K562 (cell line): Measurements from ENCODE around the gene PLEKHM3. TPM values are rescaled to one million over a fixed set of nuclear protein-coding genes. Genes with fewer than 3 reads are reported as not detected.

Experiments
- ATAC-seq: fragments of 200-7000 bp; cut with Tn5 transposase; 3 replicates; pipeline ENCODE4 v1.9.1; 2020; ENCODE audit warnings: moderate library complexity
- BruUV-seq: library from RNA; stranded (reverse); fragments of 400-500 nt; replicated peaks from 2 replicates; lab custom pipeline; 2021; lab: Mats Ljungman, UMichigan
- CTCF ChIA-PET: fragments of 300-600 bp; formaldehyde crosslinking; extraction: SDS; loops from one replicate; lab custom pipeline; 2021; ENCODE audit warnings: low intra/inter-chr PET ratio; lab: Yijun Ruan, JAX
- POLR2A ChIA-PET: fragments of 300-600, 350-650 bp; sonication (Branson Sonifier 250); formaldehyde crosslinking; extraction: SDS; loops from one replicate; lab custom pipeline; 2021; ENCODE audit warnings: antibody characterized with exemption, inconsistent platforms; lab: Yijun Ruan, JAX
- DNase-seq, 4 experiments: peaks; one replicate each; pipeline versions ENCODE4 v3.0.0 to v3.0.0-alpha.2; 2011 to 2018; ENCODE audit warnings: low spot score in 3 of 4, mixed read lengths in 3 of 4; ENCODE audit errors: extremely low read depth in 1 of 4
- FAIRE-seq: peaks from 2 replicates; lab custom pipeline; 2011; peaks lifted over from hg19 to GRCh38; lab: Jason Lieb, UNC
- H2AFZ ChIP-seq: 2 replicates; pipeline ENCODE4 v1.6.0; 2011; ENCODE audit warnings: low read depth, low read length, control low read depth, inconsistent platforms
- H3K27ac ChIP-seq: fragments of 200-600 bp; 3 replicates; pipeline ENCODE4 v1.8.0; 2011; ENCODE audit warnings: low read depth, mild to moderate bottlenecking, control low read depth, inconsistent platforms, low read length, moderate library complexity, mixed read lengths; ENCODE audit errors: extremely low read depth
- H3K27me3 ChIP-seq, 2 experiments: fragments of 300-600 bp in 1 of 2; 2 replicates in 1 of 2; 3 replicates in 1 of 2; pipeline versions ENCODE4 v1.6.0 to v1.8.0; 2011; ENCODE audit warnings: inconsistent platforms in 2 of 2, low read length in 2 of 2, mild to moderate bottlenecking in 1 of 2, mixed read lengths in 1 of 2, moderate library complexity in 1 of 2; ENCODE audit not compliant: control insufficient read depth in 2 of 2, insufficient read depth in 2 of 2
- H3K36me3 ChIP-seq: fragments of 300-600 bp; 3 replicates; pipeline ENCODE4 v1.8.0; 2011; ENCODE audit warnings: mild to moderate bottlenecking, low read length, inconsistent platforms; ENCODE audit not compliant: control insufficient read depth, insufficient read depth
- H3K4me1 ChIP-seq, 2 experiments: fragments of 200-600 bp in 1 of 2; replicated peaks in 1 of 2; 2 replicates in 1 of 2; 3 replicates in 1 of 2; pipeline versions ENCODE4 v1.5.1 to v1.8.0; 2011; ENCODE audit warnings: inconsistent platforms in 2 of 2, low read length in 2 of 2, mild to moderate bottlenecking in 1 of 2, mixed read lengths in 1 of 2, moderate library complexity in 1 of 2; ENCODE audit not compliant: control insufficient read depth in 2 of 2, insufficient read depth in 2 of 2
- H3K4me2 ChIP-seq: 2 replicates; pipeline ENCODE4 v1.6.1; 2011; ENCODE audit warnings: low read length, control low read depth, inconsistent platforms, mixed read lengths; ENCODE audit not compliant: insufficient read depth
- H3K4me3 ChIP-seq: fragments of 200-600 bp; sonication (generic), shearing (Covaris generic); 2 replicates; pipeline ENCODE4 v1.5.1; 2016; ENCODE audit warnings: control low read depth, inconsistent platforms
- H3K79me2 ChIP-seq: fragments of 200-600 bp; 3 replicates; pipeline ENCODE4 v1.8.0; 2011; ENCODE audit warnings: low read length, inconsistent platforms; ENCODE audit not compliant: control insufficient read depth, insufficient read depth
- H3K9ac ChIP-seq, 2 experiments: 2 replicates each; pipeline versions ENCODE4 v1.6.0 to v1.6.1; 2011; ENCODE audit warnings: low read depth in 2 of 2, low read length in 2 of 2, control low read depth in 1 of 2, inconsistent platforms in 1 of 2, mild to moderate bottlenecking in 1 of 2, mixed read lengths in 1 of 2; ENCODE audit not compliant: insufficient read depth in 1 of 2
- H3K9me1 ChIP-seq: one replicate; pipeline ENCODE4 v1.6.0; 2011; ENCODE audit warnings: inconsistent platforms, mild to moderate bottlenecking, low read length, moderate library complexity; ENCODE audit not compliant: control insufficient read depth, insufficient read depth
- H3K9me3 ChIP-seq: replicated peaks from 2 replicates; pipeline ENCODE4 v1.5.1; 2011; ENCODE audit warnings: low read depth, low read length, inconsistent platforms; ENCODE audit not compliant: control insufficient read depth, insufficient read depth
- H4K20me1 ChIP-seq: replicated peaks from 2 replicates; pipeline ENCODE4 v1.6.1; 2011; ENCODE audit warnings: low read length, inconsistent platforms, mixed read lengths; ENCODE audit not compliant: control insufficient read depth, insufficient read depth
- ELF4 ChIP-seq: fragments of 450-650 bp; formaldehyde crosslinking; IDR thresholded peaks from 2 replicates; pipeline ENCODE4 v1.4.0; 2022; ENCODE audit warnings: missing genetic modification characterization
- GABPB2 ChIP-seq: fragments of 250-450 bp; sonication (Bioruptor Pico); conservative IDR thresholded peaks from 2 replicates; pipeline ENCODE4 v1.5.1; 2021; ENCODE audit warnings: mild to moderate bottlenecking
- MEF2D ChIP-seq: conservative IDR thresholded peaks from 2 replicates; pipeline ENCODE4 v1.6.1; 2016; ENCODE audit warnings: low read depth, missing genetic modification characterization, missing compliant biosample characterization
- MYBL2 ChIP-seq, 2 experiments: fragments of 450-650 bp in 1 of 2; sonication (generic) in 1 of 2; formaldehyde crosslinking in 1 of 2; IDR thresholded peaks; 2 replicates each; pipeline versions ENCODE4 v1.6.1 to v1.8.1; 2017 to 2022; ENCODE audit warnings: borderline replicate concordance in 1 of 2, inconsistent platforms in 1 of 2, low read depth in 1 of 2, mild to moderate bottlenecking in 1 of 2, missing genetic modification reagents in 1 of 2, moderate library complexity in 1 of 2
- RBM34 ChIP-seq: fragments of 200-400 bp; formaldehyde crosslinking; IDR thresholded peaks from 2 replicates; pipeline ENCODE4 v1.6.1; 2018; ENCODE audit warnings: low read length, borderline replicate concordance; ENCODE audit not compliant: insufficient read depth
- WGBS: fragments of 100-300 bp; shearing (Covaris generic); methylation state at CpG from one replicate; pipeline ENCODE4 v1.1.6; 2016; ENCODE audit warnings: low coverage, mixed read lengths; ENCODE audit not compliant: insufficient coverage; ENCODE audit errors: missing lambda C conversion rate; 5-methylcytosine and 5-hydroxymethylcytosine counted together
- in situ Hi-C: fragments of 300-500 bp; cut with MboI; formaldehyde crosslinking; loops from 4 replicates; pipeline ENCODE4 v1.15.0; 2018; ENCODE audit warnings: inconsistent platforms, mixed read lengths
- intact Hi-C: fragments of 100-400 bp; cut with micrococcal nuclease; formaldehyde crosslinking; loops from 2 replicates; pipeline ENCODE4 v1.14.2; 2022
- polyA plus RNA-seq, 8 experiments: library from polyadenylated mRNA; depleted of rRNA in 4 of 8; stranded (reverse) in 5 of 8; unstranded in 3 of 8; fragments of >200 nt; fragmentation: Nextera tagmentation in 2 of 8; fragmentation: Illumina TruSeq in 1 of 8; extraction: Ambion mirVana in 2 of 8; extraction: Trizol in 1 of 8; gene quantifications; 2 replicates each; pipeline versions ENCODE4 v1.2.1 to v1.2.3, GENCODE V29; 2011 to 2014; ENCODE audit warnings: inconsistent platforms in 1 of 8, missing spikeins in 1 of 8
- total RNA-seq, 7 experiments: library from RNA; depleted of rRNA in 6 of 7; stranded (reverse); fragments of >200 nt in 6 of 7; fragmentation: Illumina TruSeq in 2 of 7; extraction: Trizol in 2 of 7; gene quantifications; 2 replicates each; pipeline versions ENCODE4 v1.2.1 to v1.2.3, GENCODE V29; 2011 to 2021; ENCODE audit warnings: low replicate concordance in 1 of 7
- TF ChIP-seq, protein P1 (sequence below), 3 experiments: fragments of 200-800 bp in 1 of 3; fragments of 250-450 bp in 1 of 3; fragments of 450-650 bp in 1 of 3; sonication (Bioruptor Pico) in 1 of 3; sonication (Bioruptor generic) in 1 of 3; formaldehyde crosslinking in 1 of 3; IDR thresholded peaks; 2 replicates each; pipeline versions ENCODE4 v1.6.1 to v1.8.0; 2016 to 2022; ENCODE audit warnings: mild to moderate bottlenecking in 2 of 3, missing genetic modification characterization in 2 of 3, missing compliant biosample characterization in 1 of 3, moderate library complexity in 1 of 3
- TF ChIP-seq, protein P2 (sequence below), 2 experiments: fragments of 450-650 bp; formaldehyde crosslinking in 1 of 2; IDR thresholded peaks; 2 replicates each; pipeline versions ENCODE4 v1.4.0 to v1.6.1; 2014 to 2020; ENCODE audit warnings: mild to moderate bottlenecking in 2 of 2, borderline replicate concordance in 1 of 2, low read depth in 1 of 2

PLEKHM3 gene
- total and polyA plus RNA-seq, 9 of the 15 experiments (the other 6 are each of a cell fraction or from before 2014, with no cell fraction given) = 0.24 to 1.6 (median 1.0) TPM

DNA sequence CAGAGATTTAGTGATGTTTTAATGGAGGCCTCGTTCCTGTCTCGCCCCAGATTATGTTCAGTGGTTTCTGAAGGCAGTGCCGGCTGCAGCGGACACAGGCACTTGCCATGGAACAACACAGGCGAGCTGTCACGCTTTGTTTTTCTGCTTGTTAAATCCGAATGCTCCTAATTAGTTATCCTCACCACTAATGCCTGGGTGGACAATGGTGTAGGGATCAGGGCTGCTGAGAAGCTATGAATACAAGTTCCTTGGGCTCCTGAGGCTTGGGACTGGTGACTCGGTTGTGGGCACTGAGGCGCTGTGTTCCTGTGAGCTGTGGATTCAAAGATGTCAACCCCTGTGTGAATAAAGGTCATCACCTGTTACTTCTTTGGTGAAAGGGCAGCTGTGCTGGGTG lies 123.5 kb downstream of the PLEKHM3 start:
- H2AFZ ChIP-seq = no peak overlapping the region
- no peaks in the 10 kb centered on the region for H3K9me1 ChIP-seq
- H3K9me3 ChIP-seq = no peaks in the 10 kb centered on the region
- no peak overlapping the region for H3K27ac ChIP-seq
- DNase-seq = no peak
- ChIA-PET CTCF (no interaction called here), POLR2A (interaction anchor here (0.6 kb wide), 1 partner anchor 10 kb away, joined by 3 read pairs; no protein-coding TSS in a partner anchor)
- no peak overlapping the region for H3K4me2 ChIP-seq
- H3K4me1 ChIP-seq = no peaks in the 10 kb centered on the region
- no peaks in the 10 kb centered on the region for H3K36me3 ChIP-seq
- no peak overlapping the region for H3K4me3 ChIP-seq
- no peaks in the 10 kb centered on the region for H3K27me3 ChIP-seq
- H3K79me2 ChIP-seq = no peaks in the 10 kb centered on the region
- BruUV-seq = no TSS peak
- WGBS = 54% methylated on average over 6 of the region's 9 CpGs
- no peaks in the 10 kb centered on the region for H4K20me1 ChIP-seq
- intact Hi-C loops (no loop called here), in situ Hi-C loops (no loop called here)
- ATAC-seq = no peak
- no peak for FAIRE-seq
- no peak overlapping the region for H3K9ac ChIP-seq
- TF ChIP-seq GABPB2 (no peak), ELF4 (CRISPR knock-in tag) (no peak), MYBL2 (IDR thresholded peaks at IDR 0.05; ENCODE audit: low read depth) (no peak), MYBL2 (CRISPR knock-in tag; IDR thresholded peaks at IDR 0.05; ENCODE audit: borderline replicate concordance) (no peak), MEF2D (tag) (no peak), RBM34 (no peak)
- TF ChIP-seq, protein P1, sequence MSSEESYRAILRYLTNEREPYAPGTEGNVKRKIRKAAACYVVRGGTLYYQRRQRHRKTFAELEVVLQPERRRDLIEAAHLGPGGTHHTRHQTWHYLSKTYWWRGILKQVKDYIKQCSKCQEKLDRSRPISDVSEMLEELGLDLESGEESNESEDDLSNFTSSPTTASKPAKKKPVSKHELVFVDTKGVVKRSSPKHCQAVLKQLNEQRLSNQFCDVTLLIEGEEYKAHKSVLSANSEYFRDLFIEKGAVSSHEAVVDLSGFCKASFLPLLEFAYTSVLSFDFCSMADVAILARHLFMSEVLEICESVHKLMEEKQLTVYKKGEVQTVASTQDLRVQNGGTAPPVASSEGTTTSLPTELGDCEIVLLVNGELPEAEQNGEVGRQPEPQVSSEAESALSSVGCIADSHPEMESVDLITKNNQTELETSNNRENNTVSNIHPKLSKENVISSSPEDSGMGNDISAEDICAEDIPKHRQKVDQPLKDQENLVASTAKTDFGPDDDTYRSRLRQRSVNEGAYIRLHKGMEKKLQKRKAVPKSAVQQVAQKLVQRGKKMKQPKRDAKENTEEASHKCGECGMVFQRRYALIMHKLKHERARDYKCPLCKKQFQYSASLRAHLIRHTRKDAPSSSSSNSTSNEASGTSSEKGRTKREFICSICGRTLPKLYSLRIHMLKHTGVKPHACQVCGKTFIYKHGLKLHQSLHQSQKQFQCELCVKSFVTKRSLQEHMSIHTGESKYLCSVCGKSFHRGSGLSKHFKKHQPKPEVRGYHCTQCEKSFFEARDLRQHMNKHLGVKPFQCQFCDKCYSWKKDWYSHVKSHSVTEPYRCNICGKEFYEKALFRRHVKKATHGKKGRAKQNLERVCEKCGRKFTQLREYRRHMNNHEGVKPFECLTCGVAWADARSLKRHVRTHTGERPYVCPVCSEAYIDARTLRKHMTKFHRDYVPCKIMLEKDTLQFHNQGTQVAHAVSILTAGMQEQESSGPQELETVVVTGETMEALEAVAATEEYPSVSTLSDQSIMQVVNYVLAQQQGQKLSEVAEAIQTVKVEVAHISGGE (CRISPR knock-in tag; IDR thresholded peaks at IDR 0.05) = no peak
- TF ChIP-seq, protein P2, sequence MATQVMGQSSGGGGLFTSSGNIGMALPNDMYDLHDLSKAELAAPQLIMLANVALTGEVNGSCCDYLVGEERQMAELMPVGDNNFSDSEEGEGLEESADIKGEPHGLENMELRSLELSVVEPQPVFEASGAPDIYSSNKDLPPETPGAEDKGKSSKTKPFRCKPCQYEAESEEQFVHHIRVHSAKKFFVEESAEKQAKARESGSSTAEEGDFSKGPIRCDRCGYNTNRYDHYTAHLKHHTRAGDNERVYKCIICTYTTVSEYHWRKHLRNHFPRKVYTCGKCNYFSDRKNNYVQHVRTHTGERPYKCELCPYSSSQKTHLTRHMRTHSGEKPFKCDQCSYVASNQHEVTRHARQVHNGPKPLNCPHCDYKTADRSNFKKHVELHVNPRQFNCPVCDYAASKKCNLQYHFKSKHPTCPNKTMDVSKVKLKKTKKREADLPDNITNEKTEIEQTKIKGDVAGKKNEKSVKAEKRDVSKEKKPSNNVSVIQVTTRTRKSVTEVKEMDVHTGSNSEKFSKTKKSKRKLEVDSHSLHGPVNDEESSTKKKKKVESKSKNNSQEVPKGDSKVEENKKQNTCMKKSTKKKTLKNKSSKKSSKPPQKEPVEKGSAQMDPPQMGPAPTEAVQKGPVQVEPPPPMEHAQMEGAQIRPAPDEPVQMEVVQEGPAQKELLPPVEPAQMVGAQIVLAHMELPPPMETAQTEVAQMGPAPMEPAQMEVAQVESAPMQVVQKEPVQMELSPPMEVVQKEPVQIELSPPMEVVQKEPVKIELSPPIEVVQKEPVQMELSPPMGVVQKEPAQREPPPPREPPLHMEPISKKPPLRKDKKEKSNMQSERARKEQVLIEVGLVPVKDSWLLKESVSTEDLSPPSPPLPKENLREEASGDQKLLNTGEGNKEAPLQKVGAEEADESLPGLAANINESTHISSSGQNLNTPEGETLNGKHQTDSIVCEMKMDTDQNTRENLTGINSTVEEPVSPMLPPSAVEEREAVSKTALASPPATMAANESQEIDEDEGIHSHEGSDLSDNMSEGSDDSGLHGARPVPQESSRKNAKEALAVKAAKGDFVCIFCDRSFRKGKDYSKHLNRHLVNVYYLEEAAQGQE (IDR thresholded peaks at IDR 0.05; ENCODE audit: borderline replicate concordance) = no peak
- TF ChIP-seq, protein P2 (CRISPR knock-in tag; IDR thresholded peaks at IDR 0.05; ENCODE audit: low read depth) = no peak
